ENCODE data around the gene PARP11. TPM values are rescaled to one million over a fixed set of nuclear protein-coding genes. Genes with fewer than 3 reads are reported as not detected.
"Not testable (repeated sequence)": the region's sequence is repeated elsewhere in the genome, so short reads cannot be mapped to it uniquely, and the experiment has no call there.

The PARP11 gene
- total and polyA plus RNA-seq, 7 experiments from 2014 or later = 7.2 to 37.4 (median 24.8) TPM

DNA sequence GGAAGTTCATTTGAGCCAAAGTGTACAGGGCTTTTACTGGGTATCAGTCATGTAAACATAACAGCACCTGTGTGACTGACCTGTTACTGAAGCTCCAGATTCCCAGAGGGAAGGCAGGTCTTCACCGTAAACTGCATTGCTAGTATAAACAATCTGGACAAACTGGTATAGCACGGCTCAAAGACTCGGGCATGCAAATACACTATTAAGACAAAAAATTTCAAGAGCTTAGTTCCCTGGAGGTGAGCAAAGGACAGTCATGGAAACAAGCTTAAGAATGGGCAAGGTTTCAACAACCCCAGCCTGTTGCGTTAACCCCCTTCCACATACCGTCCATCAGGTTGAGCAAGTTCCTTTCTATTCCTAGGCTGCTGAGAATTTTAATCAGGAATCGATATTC, 9.4 kb downstream of the PARP11 start:
- ChIA-PET CTCF (no interaction called here), POLR2A (interaction anchor here (1.2 kb wide), 1 partner anchor 12 kb away, joined by 3 read pairs; no protein-coding TSS in a partner anchor)
- Histone ChIP-seq H3K27ac (ENCODE audit: low read depth, low read length) (no peak overlapping the region), H3K36me3 (ENCODE audit: control insufficient read depth in 2 of 3, insufficient read depth in 3 of 3, low read length in 3 of 3) (peaks cover 0 to 20% (median 4%) of the 10 kb centered on the region in 3 experiments), H3K4me1 (ENCODE audit: control insufficient read depth in 2 of 2, insufficient read depth in 2 of 2, low read length in 2 of 2) (peaks cover 0 to 4% of the 10 kb centered on the region in 2 donors), H3K27me3 (ENCODE audit: control insufficient read depth in 2 of 2, insufficient read depth in 2 of 2, low read length in 2 of 2) (no peaks in the 10 kb centered on the region), H3K9me3 (ENCODE audit: control insufficient read depth in 2 of 3, low read length in 3 of 3) (peaks cover 0 to 6% (median 0%) of the 10 kb centered on the region in 3 experiments), H3K4me3 (ENCODE audit: low read length) (no peak overlapping the region)
- Mint-ChIP-seq H3K36me3 (peaks cover 11 to 67% (median 55%) of the 10 kb centered on the region in 5 donors), H3K4me3 (no peak overlapping the region), H3K27ac (peak overlapping the region in 2 of 9 donors; percentile 9 to 74), H3K9me3 (peaks cover 6 to 19% (median 11%) of the 10 kb centered on the region in 11 donors), H3K4me1 (peaks cover 11 to 57% (median 39%) of the 10 kb centered on the region in 7 donors), H3K27me3 (no peaks in the 10 kb centered on the region)
- no peak for ATAC-seq
- intact Hi-C loops (cut with micrococcal nuclease) = no loop called here
- no peak for DNase-seq

GRCh38 chr12:3842517-3842916, 30.7 kb downstream of the PARP11 start:
- H3K36me3 ChIP-seq (ENCODE audit: control insufficient read depth in 2 of 3, insufficient read depth in 3 of 3, low read length in 3 of 3) = peaks cover 0 to 7% (median 0%) of the 10 kb centered on the region in 3 experiments
- DNase-seq (no peak), ATAC-seq (no peak)
- CTCF ChIA-PET = no interaction called here
- Mint-ChIP-seq H3K4me1 (peaks cover 24 to 76% (median 55%) of the 10 kb centered on the region in 7 donors), H3K27ac (peak overlapping the region in 2 of 9 donors; percentile 4 to 28), H3K4me3 (no peak overlapping the region), H3K27me3 (no peaks in the 10 kb centered on the region), H3K36me3 (peaks cover 7 to 70% (median 52%) of the 10 kb centered on the region in 5 donors), H3K9me3 (peaks cover 0 to 13% (median 2%) of the 10 kb centered on the region in 11 donors)
- H3K9me3 ChIP-seq (ENCODE audit: control insufficient read depth in 2 of 3, low read length in 3 of 3) = no peaks in the 10 kb centered on the region
- POLR2A ChIA-PET = no interaction called here
- peaks cover 0 to 4% of the 10 kb centered on the region in 2 donors for H3K4me1 ChIP-seq (ENCODE audit: control insufficient read depth in 2 of 2, insufficient read depth in 2 of 2, low read length in 2 of 2)
- intact Hi-C loops (cut with micrococcal nuclease) = no loop called here
- H3K27me3 ChIP-seq (ENCODE audit: control insufficient read depth in 2 of 2, insufficient read depth in 2 of 2, low read length in 2 of 2) = no peaks in the 10 kb centered on the region
- no peak overlapping the region for H3K4me3 ChIP-seq (ENCODE audit: low read length)
- no peak overlapping the region for H3K27ac ChIP-seq (ENCODE audit: low read depth, low read length)

DNA sequence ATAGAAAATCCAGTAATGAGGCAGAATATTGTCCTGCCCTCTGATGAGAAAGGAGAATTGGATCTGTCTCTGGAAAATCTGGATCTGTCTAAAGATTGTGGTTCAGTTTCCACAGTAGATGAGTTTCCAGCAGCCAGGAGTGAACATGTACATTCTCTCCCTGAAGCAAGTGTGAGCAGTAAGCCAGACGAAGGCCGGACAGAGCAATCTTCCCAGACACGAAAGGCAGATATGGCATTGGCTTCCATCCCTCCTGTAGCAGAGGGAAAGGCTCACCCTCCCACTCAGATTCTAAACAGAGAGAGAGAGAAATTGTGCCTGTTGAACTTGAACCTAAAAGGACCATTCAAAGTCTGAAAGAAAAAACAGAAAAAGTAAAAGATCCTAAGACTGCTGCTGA, 31.4 kb downstream of the PARP11 start:
- H3K4me1 Mint-ChIP-seq = peaks cover 27 to 76% (median 55%) of the 10 kb centered on the region in 7 donors
- DNase-seq (no peak), ATAC-seq (no peak)
- Histone ChIP-seq H3K27me3 (ENCODE audit: control insufficient read depth in 2 of 2, insufficient read depth in 2 of 2, low read length in 2 of 2) (no peaks in the 10 kb centered on the region), H3K4me1 (ENCODE audit: control insufficient read depth in 2 of 2, insufficient read depth in 2 of 2, low read length in 2 of 2) (peaks cover 0 to 4% of the 10 kb centered on the region in 2 donors), H3K27ac (ENCODE audit: low read depth, low read length) (no peak overlapping the region), H3K36me3 (ENCODE audit: control insufficient read depth in 2 of 3, insufficient read depth in 3 of 3, low read length in 3 of 3) (peaks cover 0 to 7% (median 0%) of the 10 kb centered on the region in 3 experiments), H3K9me3 (ENCODE audit: control insufficient read depth in 2 of 3, low read length in 3 of 3) (no peaks in the 10 kb centered on the region), H3K4me3 (ENCODE audit: low read length) (no peak overlapping the region)
- POLR2A ChIA-PET = no interaction called here
- CTCF ChIA-PET = no interaction called here
- peaks cover 7 to 67% (median 50%) of the 10 kb centered on the region in 5 donors for H3K36me3 Mint-ChIP-seq
- H3K4me3 Mint-ChIP-seq = no peak overlapping the region
- H3K9me3 Mint-ChIP-seq = peaks cover 0 to 6% (median 0%) of the 10 kb centered on the region in 11 donors
- H3K27me3 Mint-ChIP-seq = no peaks in the 10 kb centered on the region
- peak overlapping the region in 6 of 9 donors; percentile 4 to 78 (median 25) for H3K27ac Mint-ChIP-seq
- intact Hi-C loops (cut with micrococcal nuclease) = no loop called here

DNA sequence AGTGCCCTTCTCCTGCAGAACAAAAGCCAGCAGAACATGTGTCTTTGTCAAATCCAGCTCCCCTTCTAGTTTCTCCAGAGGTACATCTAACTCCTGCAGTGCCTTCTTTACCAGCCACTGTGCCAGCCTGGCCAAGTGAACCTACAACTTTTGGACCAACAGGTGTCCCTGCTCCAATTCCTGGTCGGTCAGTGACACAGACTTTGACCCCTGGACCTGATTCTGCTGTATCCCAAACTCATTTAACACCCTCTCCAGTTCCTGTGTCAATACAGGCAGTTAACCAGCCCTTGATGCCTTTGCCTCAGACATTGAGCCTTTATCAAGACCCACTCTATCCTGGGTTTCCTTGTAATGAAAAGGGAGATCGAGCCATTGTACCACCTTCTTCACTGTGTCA, 32.4 kb downstream of the PARP11 start:
- Mint-ChIP-seq H3K27ac (peak overlapping the region in 5 of 9 donors; percentile 32 to 78 (median 34)), H3K9me3 (peaks cover 0 to 15% (median 0%) of the 10 kb centered on the region in 11 donors), H3K4me1 (peaks cover 27 to 84% (median 63%) of the 10 kb centered on the region in 7 donors), H3K36me3 (peaks cover 7 to 72% (median 57%) of the 10 kb centered on the region in 5 donors)
- H3K27me3 Mint-ChIP-seq; intact Hi-C loops (cut with micrococcal nuclease); H3K4me3 Mint-ChIP-seq; H3K4me1 ChIP-seq (ENCODE audit: control insufficient read depth in 2 of 2, insufficient read depth in 2 of 2, low read length in 2 of 2); H3K36me3 ChIP-seq (ENCODE audit: control insufficient read depth in 2 of 3, insufficient read depth in 3 of 3, low read length in 3 of 3); DNase-seq; POLR2A ChIA-PET; H3K4me3 ChIP-seq (ENCODE audit: low read length); H3K27ac ChIP-seq (ENCODE audit: low read depth, low read length); H3K27me3 ChIP-seq (ENCODE audit: control insufficient read depth in 2 of 2, insufficient read depth in 2 of 2, low read length in 2 of 2); CTCF ChIA-PET; ATAC-seq; H3K9me3 ChIP-seq (ENCODE audit: control insufficient read depth in 2 of 3, low read length in 3 of 3): not testable (repeated sequence)

- peaks cover 7 to 76% (median 62%) of the 10 kb centered on the region in 5 donors for H3K36me3 Mint-ChIP-seq
- H3K27ac Mint-ChIP-seq = peak overlapping the region in 3 of 9 donors; percentile 14 to 78 (median 46)
- H3K27me3 ChIP-seq (ENCODE audit: control insufficient read depth in 2 of 2, insufficient read depth in 2 of 2, low read length in 2 of 2); H3K4me1 ChIP-seq (ENCODE audit: control insufficient read depth in 2 of 2, insufficient read depth in 2 of 2, low read length in 2 of 2); CTCF ChIA-PET; intact Hi-C loops (cut with micrococcal nuclease); H3K4me3 ChIP-seq (ENCODE audit: low read length); H3K9me3 ChIP-seq (ENCODE audit: control insufficient read depth in 2 of 3, low read length in 3 of 3); H3K27ac ChIP-seq (ENCODE audit: low read depth, low read length); DNase-seq; H3K36me3 ChIP-seq (ENCODE audit: control insufficient read depth in 2 of 3, insufficient read depth in 3 of 3, low read length in 3 of 3); POLR2A ChIA-PET; ATAC-seq; H3K27me3 Mint-ChIP-seq: not testable (repeated sequence)
- H3K4me1 Mint-ChIP-seq = peaks cover 27 to 84% (median 63%) of the 10 kb centered on the region in 7 donors
- H3K4me3 Mint-ChIP-seq = peak overlapping the region in 5 of 10 donors; percentile 16 to 60 (median 56)
- H3K9me3 Mint-ChIP-seq = peaks cover 0 to 18% (median 0%) of the 10 kb centered on the region in 11 donors
These were observed 33.5 kb downstream of the PARP11 start for GRCh38 chr12:3839745-3840144.

DNA sequence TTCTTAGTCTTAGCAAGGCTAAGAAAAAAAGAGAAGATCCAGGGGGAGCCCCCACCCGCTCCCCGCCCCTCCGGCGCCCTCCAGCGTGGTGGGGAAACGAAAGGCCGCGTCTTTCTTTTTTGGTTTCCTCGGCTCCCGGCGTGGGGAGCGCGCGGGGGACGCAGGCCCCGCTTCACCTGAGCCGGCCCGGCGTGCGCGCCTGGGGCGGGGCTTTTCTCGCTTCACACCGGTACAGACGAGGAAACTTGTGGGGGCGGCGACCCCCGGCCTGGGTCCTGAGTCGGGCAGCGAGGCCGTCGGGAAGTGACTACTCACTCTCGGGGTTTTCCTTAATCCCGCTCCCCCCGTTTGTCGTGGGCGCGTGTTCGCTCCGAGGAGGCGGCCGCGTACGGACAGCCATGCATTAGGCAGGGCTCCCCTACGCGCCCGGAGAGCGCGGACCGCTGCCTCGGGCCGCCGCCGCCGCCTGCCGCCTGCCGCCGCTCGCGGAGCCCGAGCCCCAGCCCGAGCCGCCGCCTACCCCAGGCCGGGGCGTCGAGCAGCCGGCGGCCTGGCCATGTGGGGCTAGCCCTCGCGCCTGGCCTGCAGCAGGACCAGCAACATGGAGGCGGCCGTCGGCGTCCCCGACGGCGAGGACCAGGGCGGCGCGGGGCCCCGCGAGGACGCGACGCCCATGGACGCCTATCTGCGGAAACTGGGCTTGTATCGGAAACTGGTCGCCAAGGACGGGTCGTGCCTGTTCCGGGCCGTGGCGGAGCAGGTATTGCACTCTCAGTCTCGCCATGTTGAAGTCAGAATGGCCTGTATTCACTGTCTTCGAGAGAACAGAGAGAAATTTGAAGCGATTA, 34.3 kb downstream of the PARP11 start:
- H3K27ac Mint-ChIP-seq = peak overlapping the region in 4 of 9 donors; percentile 9 to 46 (median 18)
- H3K36me3 ChIP-seq (ENCODE audit: control insufficient read depth in 2 of 3, insufficient read depth in 3 of 3, low read length in 3 of 3); H3K4me3 ChIP-seq (ENCODE audit: low read length); H3K27me3 ChIP-seq (ENCODE audit: control insufficient read depth in 2 of 2, insufficient read depth in 2 of 2, low read length in 2 of 2); CTCF ChIA-PET; intact Hi-C loops (cut with micrococcal nuclease); H3K9me3 ChIP-seq (ENCODE audit: control insufficient read depth in 2 of 3, low read length in 3 of 3); H3K27me3 Mint-ChIP-seq; H3K27ac ChIP-seq (ENCODE audit: low read depth, low read length); POLR2A ChIA-PET: not testable (repeated sequence)
- H3K4me3 Mint-ChIP-seq = peak overlapping the region; percentile 16 to 86 (median 70)
- ATAC-seq = peak; percentile 66
- peaks cover 0 to 18% (median 0%) of the 10 kb centered on the region in 11 donors for H3K9me3 Mint-ChIP-seq
- H3K4me1 ChIP-seq (ENCODE audit: control insufficient read depth in 2 of 2, insufficient read depth in 2 of 2, low read length in 2 of 2) = peaks cover 0 to 14% of the 10 kb centered on the region in 2 donors
- H3K4me1 Mint-ChIP-seq = peaks cover 29 to 84% (median 63%) of the 10 kb centered on the region in 7 donors
- DNase-seq = peak in 7 of 9 donors; percentile 4 to 28 (median 10)
- H3K36me3 Mint-ChIP-seq = peaks cover 7 to 73% (median 65%) of the 10 kb centered on the region in 5 donors

Data from naive thymus-derived CD4-positive, alpha-beta T cell (primary cell).